HG03565 (cell line): ENCODE results near the gene AREL1.

Experiments
- ATAC-seq: cut with Tn5 transposase; IDR thresholded peaks from one replicate; pipeline ENCODE4 v1.9.1; 2021; ENCODE audit warnings: mild to moderate bottlenecking, moderate library complexity; ENCODE audit not compliant: unreplicated experiment

Gene AREL1

GRCh38 chr14:74702293-74702692 lies 10.6 kb downstream of the AREL1 start:
- no peak for ATAC-seq

GRCh38 chr14:74698465-74698864 lies 14.4 kb downstream of the AREL1 start:
- no peak for ATAC-seq

GRCh38 chr14:74697976-74698375 lies 14.9 kb downstream of the AREL1 start:
- no peak for ATAC-seq

- ATAC-seq = no peak
Observed at GRCh38 chr14:74697543-74697942, 15.3 kb downstream of the AREL1 start.

GRCh38 chr14:74697011-74697410 lies 15.9 kb downstream of the AREL1 start:
- no peak for ATAC-seq

GRCh38 chr14:74695406-74695805 lies 17.5 kb downstream of the AREL1 start:
- ATAC-seq = no peak

GRCh38 chr14:74693191-74693590 lies 19.7 kb downstream of the AREL1 start:
- no peak for ATAC-seq

- no peak for ATAC-seq
Observed at GRCh38 chr14:74691456-74691855, 21.4 kb downstream of the AREL1 start.

GRCh38 chr14:74685921-74686678 lies 26.8 kb downstream of the AREL1 start:
- ATAC-seq = no peak

GRCh38 chr14:74685056-74685455 lies 27.8 kb downstream of the AREL1 start:
- ATAC-seq = no peak

- no peak for ATAC-seq
Observed at GRCh38 chr14:74684434-74684833, 28.4 kb downstream of the AREL1 start.

GRCh38 chr14:74683406-74683805 lies 29.5 kb downstream of the AREL1 start:
- no peak for ATAC-seq

- no peak for ATAC-seq
Observed at GRCh38 chr14:74682169-74682952, 30.5 kb downstream of the AREL1 start.

- no peak for ATAC-seq
Observed at GRCh38 chr14:74675219-74675618, 37.7 kb downstream of the AREL1 start.

GRCh38 chr14:74673768-74674167 lies 39.1 kb downstream of the AREL1 start:
- no peak for ATAC-seq

GRCh38 chr14:74671789-74672188 lies 41.1 kb downstream of the AREL1 start:
- ATAC-seq = no peak

GRCh38 chr14:74670726-74671411 lies 42.0 kb downstream of the AREL1 start:
- ATAC-seq = no peak

- no peak for ATAC-seq
Observed at GRCh38 chr14:74669846-74670245, 43.0 kb downstream of the AREL1 start.

GRCh38 chr14:74669256-74669655 lies 43.6 kb downstream of the AREL1 start:
- ATAC-seq = no peak

- ATAC-seq = no peak
Observed at GRCh38 chr14:74667758-74668157, 45.1 kb downstream of the AREL1 start.

- no peak for ATAC-seq
Observed at GRCh38 chr14:74664717-74665116, 48.2 kb downstream of the AREL1 start.

- ATAC-seq = no peak
Observed at GRCh38 chr14:74663884-74664283, 49.0 kb downstream of the AREL1 start.
